H9 (cell line): ENCODE results near the gene WDR33. TPM values are rescaled to one million over a fixed set of nuclear protein-coding genes. Genes with fewer than 3 reads are reported as not detected.

Experiments
- DNase-seq: peaks from one replicate; pipeline ENCODE4 v3.0.0-alpha.2; 2017
- H2AFZ ChIP-seq: one replicate; pipeline ENCODE4 v1.6.1; 2013; ENCODE audit warnings: mild to moderate bottlenecking, low read length, control low read depth, moderate library complexity
- H2AK5ac ChIP-seq: 2 replicates; pipeline ENCODE4 v1.6.1; 2013; ENCODE audit warnings: low read length, control low read depth, mixed read lengths; ENCODE audit not compliant: insufficient read length
- H2BK120ac ChIP-seq: one replicate; pipeline ENCODE4 v1.6.1; 2013; ENCODE audit warnings: low read depth, mild to moderate bottlenecking, low read length, control low read depth, inconsistent platforms; ENCODE audit not compliant: poor library complexity, severe bottlenecking
- H2BK12ac ChIP-seq: 2 replicates; pipeline ENCODE4 v1.6.1; 2013; ENCODE audit warnings: low read length, control low read depth, mixed read lengths, low read depth; ENCODE audit not compliant: insufficient read length
- H2BK15ac ChIP-seq: 2 replicates; pipeline ENCODE4 v1.6.1; 2013; ENCODE audit warnings: low read depth, low read length, control low read depth
- H2BK20ac ChIP-seq: one replicate; pipeline ENCODE4 v1.6.1; 2013; ENCODE audit warnings: low read depth, mild to moderate bottlenecking, low read length, control low read depth, inconsistent platforms; ENCODE audit not compliant: poor library complexity, severe bottlenecking
- H2BK5ac ChIP-seq: 2 replicates; pipeline ENCODE4 v1.6.1; 2013; ENCODE audit warnings: low read length, control low read depth, mixed read lengths; ENCODE audit not compliant: insufficient read length
- H3K14ac ChIP-seq: 2 replicates; pipeline ENCODE4 v1.6.1; 2013; ENCODE audit warnings: low read length, control low read depth; ENCODE audit not compliant: insufficient read depth
- H3K18ac ChIP-seq: 2 replicates; pipeline ENCODE4 v1.6.1; 2013; ENCODE audit warnings: low read depth, mild to moderate bottlenecking, mixed read lengths, low read length, control low read depth; ENCODE audit not compliant: insufficient read length
- H3K23ac ChIP-seq: 2 replicates; pipeline ENCODE4 v1.6.1; 2013; ENCODE audit warnings: low read length, control low read depth, mixed read lengths, low read depth; ENCODE audit not compliant: insufficient read length
- H3K23me2 ChIP-seq: 2 replicates; pipeline ENCODE4 v1.6.1; 2013; ENCODE audit warnings: low read depth, mild to moderate bottlenecking, mixed read lengths, low read length, control low read depth; ENCODE audit not compliant: insufficient read length, poor library complexity, severe bottlenecking
- H3K27ac ChIP-seq: 2 replicates; pipeline ENCODE4 v1.5.1; 2013; ENCODE audit warnings: low read length, control low read depth, mixed read lengths, low read depth; ENCODE audit not compliant: insufficient read length
- H3K27me3 ChIP-seq: 2 replicates; pipeline ENCODE4 v1.6.1; 2013; ENCODE audit warnings: low read length, control low read depth, inconsistent platforms; ENCODE audit not compliant: insufficient read depth
- H3K4ac ChIP-seq: 2 replicates; pipeline ENCODE4 v1.6.1; 2013; ENCODE audit warnings: low read depth, mild to moderate bottlenecking, control low read depth, inconsistent platforms, low read length, moderate library complexity
- H3K4me1 ChIP-seq: 2 replicates; pipeline ENCODE4 v1.6.1; 2013; ENCODE audit warnings: low read length, control low read depth, inconsistent platforms; ENCODE audit not compliant: insufficient read depth
- H3K4me2 ChIP-seq: 2 replicates; pipeline ENCODE4 v1.6.1; 2013; ENCODE audit warnings: low read length, control low read depth, mixed read lengths; ENCODE audit not compliant: insufficient read length, insufficient read depth
- H3K56ac ChIP-seq: 2 replicates; pipeline ENCODE4 v1.6.1; 2013; ENCODE audit warnings: low read depth, mild to moderate bottlenecking, mixed read lengths, low read length, control low read depth; ENCODE audit not compliant: insufficient read length
- H3K79me1 ChIP-seq: 2 replicates; pipeline ENCODE4 v1.6.1; 2013; ENCODE audit warnings: low read depth, mild to moderate bottlenecking, moderate library complexity, low read length, control low read depth, inconsistent platforms; ENCODE audit not compliant: insufficient read depth, poor library complexity, severe bottlenecking
- H3K79me2 ChIP-seq: 2 replicates; pipeline ENCODE4 v1.6.1; 2013; ENCODE audit warnings: low read length, control low read depth, inconsistent platforms; ENCODE audit not compliant: insufficient read depth
- H3K9ac ChIP-seq: 2 replicates; pipeline ENCODE4 v1.6.1; 2013; ENCODE audit warnings: low read length, control low read depth, mixed read lengths; ENCODE audit not compliant: insufficient read length; ENCODE audit errors: extremely low read depth
- H3K9me3 ChIP-seq: one replicate; pipeline ENCODE4 v1.6.1; 2013; ENCODE audit warnings: low read depth, low read length, inconsistent platforms; ENCODE audit not compliant: control insufficient read depth
- H3T11ph ChIP-seq: one replicate; pipeline ENCODE4 v1.6.1; 2013; ENCODE audit warnings: mild to moderate bottlenecking, low read length, control low read depth, inconsistent platforms
- H4K20me1 ChIP-seq: one replicate; pipeline ENCODE4 v1.6.1; 2013; ENCODE audit not compliant: control insufficient read depth, insufficient read length, insufficient read depth
- H4K5ac ChIP-seq: 2 replicates; pipeline ENCODE4 v1.6.1; 2013; ENCODE audit warnings: low read depth, mild to moderate bottlenecking, mixed read lengths, low read length, control low read depth; ENCODE audit not compliant: insufficient read length
- H4K8ac ChIP-seq: replicated peaks from 2 replicates; pipeline ENCODE4 v1.6.1; 2013; ENCODE audit warnings: low read length, control low read depth, mixed read lengths, low read depth; ENCODE audit not compliant: insufficient read length
- H4K91ac ChIP-seq: 2 replicates; pipeline ENCODE4 v1.6.1; 2013; ENCODE audit warnings: low read depth, mild to moderate bottlenecking, moderate library complexity, mixed read lengths, low read length, control low read depth; ENCODE audit not compliant: insufficient read length
- H3K27ac Mint-ChIP-seq, 3 experiments: 2 replicates in 2 of 3; 3 replicates in 1 of 3; pipeline ENCODE4 v1.8.0; 2020 to 2021; ENCODE audit warnings: mixed read lengths in 3 of 3, mild to moderate bottlenecking in 1 of 3, moderate library complexity in 1 of 3
- H3K27me3 Mint-ChIP-seq: 2 replicates; pipeline ENCODE4 v1.8.0; 2021; ENCODE audit warnings: low read depth, mild to moderate bottlenecking, moderate library complexity, mixed read lengths
- H3K36me3 Mint-ChIP-seq, 3 experiments: 2 replicates in 2 of 3; 3 replicates in 1 of 3; pipeline ENCODE4 v1.8.0; 2020 to 2021; ENCODE audit warnings: low read depth in 3 of 3, mixed read lengths in 3 of 3; ENCODE audit not compliant: insufficient read depth in 1 of 3
- H3K4me1 Mint-ChIP-seq, 2 experiments: 2 replicates each; pipeline ENCODE4 v1.8.0; 2020; ENCODE audit warnings: mixed read lengths in 2 of 2
- H3K4me3 Mint-ChIP-seq, 2 experiments: 2 replicates in 1 of 2; 3 replicates in 1 of 2; pipeline ENCODE4 v1.8.0; 2020 to 2021; ENCODE audit warnings: mild to moderate bottlenecking in 2 of 2, mixed read lengths in 2 of 2, moderate library complexity in 1 of 2
- H3K9me3 Mint-ChIP-seq, 2 experiments: 2 replicates in 1 of 2; 3 replicates in 1 of 2; pipeline ENCODE4 v1.8.0; 2020; ENCODE audit warnings: mild to moderate bottlenecking in 2 of 2, mixed read lengths in 2 of 2, moderate library complexity in 1 of 2
- WGBS: extraction: QIAGEN DNeasy Blood & Tissue Kit; methylation state at CpG from one replicate; pipeline ENCODE4 v1.1.7; 2013; ENCODE audit warnings: missing lambda C conversion rate, low lambda C conversion rate, mixed read lengths; ENCODE audit not compliant: insufficient read length; ENCODE audit errors: extremely low coverage; 5-methylcytosine and 5-hydroxymethylcytosine counted together
- total RNA-seq: library from RNA; stranded (reverse); gene quantifications from 2 replicates; pipeline ENCODE4 v1.2.1, GENCODE V29; 2021
- TF ChIP-seq, protein P1 (sequence below): fragments of 200-600 bp; sonication (generic); conservative IDR thresholded peaks from 3 replicates; pipeline ENCODE4 v1.8.0; 2021; ENCODE audit warnings: antibody characterized with exemption, mild to moderate bottlenecking

Gene WDR33
- total RNA-seq, 1 experiment from 2014 or later: 86.0 TPM

DNA sequence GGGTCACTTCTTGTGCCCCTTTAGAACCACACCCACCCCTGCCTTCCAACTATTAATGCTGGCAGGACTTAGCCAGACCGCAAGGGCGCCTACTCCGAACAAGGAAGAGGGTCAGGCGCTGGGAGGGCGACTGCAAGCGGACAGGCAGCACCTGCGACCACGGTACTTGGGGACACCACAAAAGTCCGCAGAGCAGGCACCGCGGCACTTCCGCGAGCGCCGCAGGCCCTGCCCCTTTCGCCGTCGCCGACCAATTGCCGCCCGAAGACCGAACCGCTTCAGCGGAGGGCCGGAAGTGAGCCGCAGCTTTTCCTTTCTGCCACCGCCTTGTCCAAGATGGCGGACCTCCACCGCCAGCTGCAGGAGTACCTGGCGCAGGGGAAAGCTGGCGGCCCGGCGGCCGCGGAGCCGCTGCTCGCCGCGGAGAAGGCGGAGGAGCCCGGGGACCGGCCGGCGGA is 109.7 kb downstream of the WDR33 start, which contains the start of gene SFT2D3:
TSS of gene SFT2D3 (plus strand) at position 305 of the 458 bp plus-strand sequence. CDS start at position 337, 32 bp downstream.
- peak within 1 kb of the TSS; percentile 85 for H3K4me3 Mint-ChIP-seq
- Histone ChIP-seq H3K9ac (peak within 1 kb of the TSS; percentile 64), H3K14ac (peak within 1 kb of the TSS; percentile 86), H3K27me3 (no peaks in the 10 kb centered on the region), H4K5ac (no peak within 1 kb of the TSS), H4K20me1 (no peaks in the 10 kb centered on the region), H3T11ph (no peak within 1 kb of the TSS), H3K79me1 (no peaks in the 10 kb centered on the region), H2AK5ac (no peak within 1 kb of the TSS), H2BK5ac (no peak within 1 kb of the TSS), H3K79me2 (peaks cover 3% of the 10 kb centered on the region; the same call in 1 of the 2 replicates), H4K91ac (no peak within 1 kb of the TSS), H3K23ac (no peak within 1 kb of the TSS), H2BK20ac (no peak within 1 kb of the TSS), H3K23me2 (peaks cover 5% of the 10 kb centered on the region), H2AFZ (no peak within 1 kb of the TSS), H2BK120ac (no peak within 1 kb of the TSS), H3K4me2 (peak within 1 kb of the TSS; percentile 66), H3K4me1 (peaks cover 5% of the 10 kb centered on the region; the same call in 1 of the 2 replicates), H3K56ac (no peak within 1 kb of the TSS), H2BK12ac (no peak within 1 kb of the TSS), H3K9me3 (no peaks in the 10 kb centered on the region), H3K4ac (no peak within 1 kb of the TSS), H3K18ac (peak within 1 kb of the TSS; percentile 13), H4K8ac (no peak within 1 kb of the TSS), H2BK15ac (no peak within 1 kb of the TSS), H3K27ac (peak within 1 kb of the TSS; percentile 8)
- peaks cover 0 to 30% (median 29%) of the 10 kb centered on the region in 3 experiments; a peak in 6 of 7 replicates for H3K36me3 Mint-ChIP-seq
- WGBS: no CpG with 5 or more reads among the region's 44 CpGs
- DNase-seq: peak; percentile 97
- H3K4me1 Mint-ChIP-seq: peaks cover 18 to 24% of the 10 kb centered on the region in 2 experiments
- peaks cover 0 to 4% of the 10 kb centered on the region in 2 experiments; a peak in 1 of 5 replicates for H3K9me3 Mint-ChIP-seq
- peak within 1 kb of the TSS; percentile 95 to 99 (median 96) for H3K27ac Mint-ChIP-seq
- TF ChIP-seq, protein P1, sequence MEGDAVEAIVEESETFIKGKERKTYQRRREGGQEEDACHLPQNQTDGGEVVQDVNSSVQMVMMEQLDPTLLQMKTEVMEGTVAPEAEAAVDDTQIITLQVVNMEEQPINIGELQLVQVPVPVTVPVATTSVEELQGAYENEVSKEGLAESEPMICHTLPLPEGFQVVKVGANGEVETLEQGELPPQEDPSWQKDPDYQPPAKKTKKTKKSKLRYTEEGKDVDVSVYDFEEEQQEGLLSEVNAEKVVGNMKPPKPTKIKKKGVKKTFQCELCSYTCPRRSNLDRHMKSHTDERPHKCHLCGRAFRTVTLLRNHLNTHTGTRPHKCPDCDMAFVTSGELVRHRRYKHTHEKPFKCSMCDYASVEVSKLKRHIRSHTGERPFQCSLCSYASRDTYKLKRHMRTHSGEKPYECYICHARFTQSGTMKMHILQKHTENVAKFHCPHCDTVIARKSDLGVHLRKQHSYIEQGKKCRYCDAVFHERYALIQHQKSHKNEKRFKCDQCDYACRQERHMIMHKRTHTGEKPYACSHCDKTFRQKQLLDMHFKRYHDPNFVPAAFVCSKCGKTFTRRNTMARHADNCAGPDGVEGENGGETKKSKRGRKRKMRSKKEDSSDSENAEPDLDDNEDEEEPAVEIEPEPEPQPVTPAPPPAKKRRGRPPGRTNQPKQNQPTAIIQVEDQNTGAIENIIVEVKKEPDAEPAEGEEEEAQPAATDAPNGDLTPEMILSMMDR: no peak
- H3K27me3 Mint-ChIP-seq: peaks cover 14% of the 10 kb centered on the region
